ENCODE data around the gene LTF.

LTF gene

GRCh38 chr3:46465196-46465520, 453 bp upstream of the LTF start:
- Histone ChIP-seq H3K4me1 (ENCODE audit: low read length) (no peaks in the 10 kb centered on the region), H3K9me3 (replicated peaks; ENCODE audit: insufficient read depth, low read length) (no peaks in the 10 kb centered on the region), H2AFZ (ENCODE audit: low read length) (no peak overlapping the region), H3K9me2 (replicated peaks; ENCODE audit: insufficient read depth, low read length) (no peaks in the 10 kb centered on the region), H3K79me2 (ENCODE audit: low read length) (no peaks in the 10 kb centered on the region), H3K4me2 (ENCODE audit: low read depth, low read length) (no peak overlapping the region), H3K9ac (ENCODE audit: low read length) (no peak overlapping the region), H3K36me3 (replicated peaks; ENCODE audit: insufficient read depth, low read length) (no peaks in the 10 kb centered on the region), H3K27me3 (replicated peaks; ENCODE audit: insufficient read depth, low read length) (no peaks in the 10 kb centered on the region), H3K27ac (ENCODE audit: low read length) (no peak overlapping the region), H3K4me3 (ENCODE audit: low read length) (no peak overlapping the region), H4K20me1 (ENCODE audit: insufficient read depth, low read length) (no peaks in the 10 kb centered on the region), H3F3A (ENCODE audit: insufficient read depth, low read length) (no peaks in the 10 kb centered on the region)
- TF ChIP-seq EZH2 (optimal IDR thresholded peaks at IDR 0.05; ENCODE audit: low read depth, low read length) (no peak), EZH2phosphoT487 (IDR thresholded peaks at IDR 0.05; ENCODE audit: low read length) (no peak), CTCF (IDR thresholded peaks at IDR 0.05; ENCODE audit: low read length) (no peak)
- DNase-seq: no peak

GRCh38 chr3:46463868-46464241, 850 bp downstream of the LTF start:
- Histone ChIP-seq H3F3A (ENCODE audit: insufficient read depth, low read length) (no peaks in the 10 kb centered on the region), H3K4me3 (ENCODE audit: low read length) (no peak overlapping the region), H3K27ac (ENCODE audit: low read length) (no peak overlapping the region), H2AFZ (ENCODE audit: low read length) (no peak overlapping the region), H3K27me3 (replicated peaks; ENCODE audit: insufficient read depth, low read length) (no peaks in the 10 kb centered on the region), H3K4me1 (ENCODE audit: low read length) (no peaks in the 10 kb centered on the region), H4K20me1 (ENCODE audit: insufficient read depth, low read length) (no peaks in the 10 kb centered on the region), H3K9me3 (replicated peaks; ENCODE audit: insufficient read depth, low read length) (no peaks in the 10 kb centered on the region), H3K79me2 (ENCODE audit: low read length) (no peaks in the 10 kb centered on the region), H3K9me2 (replicated peaks; ENCODE audit: insufficient read depth, low read length) (no peaks in the 10 kb centered on the region), H3K4me2 (ENCODE audit: low read depth, low read length) (no peak overlapping the region), H3K36me3 (replicated peaks; ENCODE audit: insufficient read depth, low read length) (no peaks in the 10 kb centered on the region), H3K9ac (ENCODE audit: low read length) (no peak overlapping the region)
- TF ChIP-seq EZH2 (optimal IDR thresholded peaks at IDR 0.05; ENCODE audit: low read depth, low read length): no peak
- TF ChIP-seq CTCF (IDR thresholded peaks at IDR 0.05; ENCODE audit: low read length): no peak
- no peak for TF ChIP-seq EZH2phosphoT487 (IDR thresholded peaks at IDR 0.05; ENCODE audit: low read length)
- no peak for DNase-seq

- Histone ChIP-seq H2AFZ (ENCODE audit: low read length) (no peak overlapping the region), H3K4me3 (ENCODE audit: low read length) (no peak overlapping the region), H3K79me2 (ENCODE audit: low read length) (no peaks in the 10 kb centered on the region), H3K9me2 (replicated peaks; ENCODE audit: insufficient read depth, low read length) (no peaks in the 10 kb centered on the region), H3K36me3 (replicated peaks; ENCODE audit: insufficient read depth, low read length) (no peaks in the 10 kb centered on the region), H3K4me1 (ENCODE audit: low read length) (no peaks in the 10 kb centered on the region), H3K4me2 (ENCODE audit: low read depth, low read length) (no peak overlapping the region), H3K9me3 (replicated peaks; ENCODE audit: insufficient read depth, low read length) (no peaks in the 10 kb centered on the region), H3K27ac (ENCODE audit: low read length) (no peak overlapping the region), H4K20me1 (ENCODE audit: insufficient read depth, low read length) (no peaks in the 10 kb centered on the region), H3K9ac (ENCODE audit: low read length) (no peak overlapping the region), H3F3A (ENCODE audit: insufficient read depth, low read length) (no peaks in the 10 kb centered on the region), H3K27me3 (replicated peaks; ENCODE audit: insufficient read depth, low read length) (no peaks in the 10 kb centered on the region)
- no peak for DNase-seq
- TF ChIP-seq EZH2phosphoT487 (IDR thresholded peaks at IDR 0.05; ENCODE audit: low read length): no peak
- no peak for TF ChIP-seq EZH2 (optimal IDR thresholded peaks at IDR 0.05; ENCODE audit: low read depth, low read length)
- TF ChIP-seq CTCF (IDR thresholded peaks at IDR 0.05; ENCODE audit: low read length): no peak
Observed at GRCh38 chr3:46463120-46463867, 1.4 kb downstream of the LTF start.
